Ishikawa (cell line): ENCODE results near the gene PSMG4.

Experiments used
- CEBPB ChIP-seq: IDR thresholded peaks from 2 replicates; pipeline ENCODE4 v1.6.1; 2012
- CREB1 ChIP-seq: IDR thresholded peaks from 2 replicates; pipeline ENCODE4 v1.6.1; 2012; ENCODE audit warnings: low read depth
- EGR1 ChIP-seq: IDR thresholded peaks from 2 replicates; pipeline ENCODE4 v1.6.1; 2012
- EP300 ChIP-seq: IDR thresholded peaks from 2 replicates; pipeline ENCODE4 v1.6.1; 2012; ENCODE audit warnings: borderline replicate concordance
- FOXM1 ChIP-seq: IDR thresholded peaks from 2 replicates; pipeline ENCODE4 v1.6.1; 2012; ENCODE audit warnings: low read depth, borderline replicate concordance
- NFIC ChIP-seq: IDR thresholded peaks from 2 replicates; pipeline ENCODE4 v1.6.1; 2012
- RAD21 ChIP-seq: IDR thresholded peaks from 2 replicates; pipeline ENCODE4 v1.6.1; 2012; ENCODE audit warnings: low read depth
- TAF1 ChIP-seq: IDR thresholded peaks from 2 replicates; pipeline ENCODE4 v1.6.1; 2012; ENCODE audit warnings: low read depth, mild to moderate bottlenecking
- TCF12 ChIP-seq: IDR thresholded peaks from 2 replicates; pipeline ENCODE4 v1.6.1; 2012; ENCODE audit warnings: low read depth
- TEAD4 ChIP-seq: IDR thresholded peaks from 2 replicates; pipeline ENCODE4 v1.6.1; 2012
- YY1 ChIP-seq: IDR thresholded peaks from 2 replicates; pipeline ENCODE4 v1.6.1; 2012; ENCODE audit warnings: low read depth
- ZBTB7A ChIP-seq: IDR thresholded peaks from 2 replicates; pipeline ENCODE4 v1.6.1; 2012; ENCODE audit warnings: low read depth
- TF ChIP-seq, protein P1 (sequence below): IDR thresholded peaks from 2 replicates; pipeline ENCODE4 v1.6.1; 2012; ENCODE audit warnings: low read depth, mild to moderate bottlenecking
- TF ChIP-seq, protein P2 (sequence below): IDR thresholded peaks from 2 replicates; pipeline ENCODE4 v1.6.1; 2012
- TF ChIP-seq, protein P3 (sequence below): IDR thresholded peaks from 2 replicates; pipeline ENCODE4 v1.6.1; 2012

The PSMG4 gene

DNA sequence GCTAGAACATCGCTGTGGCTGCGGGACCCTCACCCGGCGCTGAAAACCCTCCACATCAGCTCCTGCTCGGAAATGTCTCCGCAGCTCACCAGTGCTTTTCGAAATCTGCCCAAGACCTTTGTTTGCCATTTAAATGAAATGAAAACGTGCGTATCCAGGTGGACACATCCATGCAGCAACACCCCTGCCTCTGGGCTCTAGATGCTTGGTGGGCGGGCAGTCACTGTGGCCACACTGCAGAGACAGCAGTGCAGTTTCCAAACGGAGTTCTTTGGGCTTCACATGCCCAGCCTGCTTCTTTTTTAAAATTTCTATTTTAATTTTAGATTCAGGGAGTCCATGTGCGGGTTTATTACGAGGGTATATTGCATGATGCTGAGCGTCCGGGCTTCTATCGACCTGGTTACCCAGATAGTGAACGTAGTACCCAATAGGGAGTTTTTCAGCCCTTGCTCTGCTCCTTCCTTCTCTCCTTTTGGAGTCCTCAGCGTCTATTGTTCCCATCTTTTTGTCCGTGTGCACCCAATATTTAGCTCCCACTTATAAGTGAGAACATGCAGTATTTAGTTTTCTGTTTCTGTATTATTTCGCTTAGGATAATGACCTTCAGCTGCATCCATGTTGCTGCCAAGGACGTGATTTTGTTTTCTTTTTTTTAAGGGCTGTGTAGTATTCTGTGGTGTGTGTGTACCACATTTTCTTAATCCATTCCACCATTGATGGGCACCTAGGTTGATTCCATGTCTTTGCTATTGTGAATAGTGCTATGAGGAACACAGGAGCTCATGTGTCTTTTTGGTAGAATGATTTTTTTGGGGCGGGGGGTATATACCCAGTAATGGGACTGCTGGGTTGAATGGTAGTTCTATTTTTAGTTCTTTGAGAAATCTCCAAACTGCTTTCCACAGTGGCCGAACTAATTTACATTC is 26.5 kb upstream of the PSMG4 start:
- no peak for TF ChIP-seq TAF1
- no peak for TF ChIP-seq ZBTB7A
- TF ChIP-seq EP300, result no peak
- no peak for TF ChIP-seq TEAD4

DNA sequence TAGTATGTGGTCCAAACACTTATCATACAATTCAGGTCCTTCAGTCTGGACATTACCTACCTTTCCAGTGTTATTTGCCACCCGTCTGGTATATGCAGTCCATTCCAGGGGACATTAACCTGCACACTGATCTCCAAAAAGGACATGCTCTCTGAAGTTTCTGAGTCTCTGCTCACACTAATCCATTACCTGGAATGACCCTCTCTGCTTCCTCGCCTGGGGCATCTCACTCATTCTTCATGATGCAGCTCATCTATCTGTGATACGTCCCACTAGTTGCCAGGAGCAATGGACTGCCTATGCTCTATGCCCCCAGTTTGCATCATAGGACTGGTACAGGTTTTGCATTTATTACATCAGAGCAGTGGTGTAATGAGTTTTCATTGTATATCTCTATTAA is 25.4 kb upstream of the PSMG4 start:
- TF ChIP-seq, protein P1, sequence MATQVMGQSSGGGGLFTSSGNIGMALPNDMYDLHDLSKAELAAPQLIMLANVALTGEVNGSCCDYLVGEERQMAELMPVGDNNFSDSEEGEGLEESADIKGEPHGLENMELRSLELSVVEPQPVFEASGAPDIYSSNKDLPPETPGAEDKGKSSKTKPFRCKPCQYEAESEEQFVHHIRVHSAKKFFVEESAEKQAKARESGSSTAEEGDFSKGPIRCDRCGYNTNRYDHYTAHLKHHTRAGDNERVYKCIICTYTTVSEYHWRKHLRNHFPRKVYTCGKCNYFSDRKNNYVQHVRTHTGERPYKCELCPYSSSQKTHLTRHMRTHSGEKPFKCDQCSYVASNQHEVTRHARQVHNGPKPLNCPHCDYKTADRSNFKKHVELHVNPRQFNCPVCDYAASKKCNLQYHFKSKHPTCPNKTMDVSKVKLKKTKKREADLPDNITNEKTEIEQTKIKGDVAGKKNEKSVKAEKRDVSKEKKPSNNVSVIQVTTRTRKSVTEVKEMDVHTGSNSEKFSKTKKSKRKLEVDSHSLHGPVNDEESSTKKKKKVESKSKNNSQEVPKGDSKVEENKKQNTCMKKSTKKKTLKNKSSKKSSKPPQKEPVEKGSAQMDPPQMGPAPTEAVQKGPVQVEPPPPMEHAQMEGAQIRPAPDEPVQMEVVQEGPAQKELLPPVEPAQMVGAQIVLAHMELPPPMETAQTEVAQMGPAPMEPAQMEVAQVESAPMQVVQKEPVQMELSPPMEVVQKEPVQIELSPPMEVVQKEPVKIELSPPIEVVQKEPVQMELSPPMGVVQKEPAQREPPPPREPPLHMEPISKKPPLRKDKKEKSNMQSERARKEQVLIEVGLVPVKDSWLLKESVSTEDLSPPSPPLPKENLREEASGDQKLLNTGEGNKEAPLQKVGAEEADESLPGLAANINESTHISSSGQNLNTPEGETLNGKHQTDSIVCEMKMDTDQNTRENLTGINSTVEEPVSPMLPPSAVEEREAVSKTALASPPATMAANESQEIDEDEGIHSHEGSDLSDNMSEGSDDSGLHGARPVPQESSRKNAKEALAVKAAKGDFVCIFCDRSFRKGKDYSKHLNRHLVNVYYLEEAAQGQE, result no peak
- TF ChIP-seq EP300 (no peak), NFIC (no peak), FOXM1 (no peak), TAF1 (no peak), CREB1 (no peak), TEAD4 (no peak), RAD21 (no peak), CEBPB (no peak), TCF12 (no peak), YY1 (no peak), EGR1 (no peak), ZBTB7A (no peak)
- TF ChIP-seq, protein P2, sequence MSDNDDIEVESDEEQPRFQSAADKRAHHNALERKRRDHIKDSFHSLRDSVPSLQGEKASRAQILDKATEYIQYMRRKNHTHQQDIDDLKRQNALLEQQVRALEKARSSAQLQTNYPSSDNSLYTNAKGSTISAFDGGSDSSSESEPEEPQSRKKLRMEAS, result no peak
- TF ChIP-seq, protein P3, sequence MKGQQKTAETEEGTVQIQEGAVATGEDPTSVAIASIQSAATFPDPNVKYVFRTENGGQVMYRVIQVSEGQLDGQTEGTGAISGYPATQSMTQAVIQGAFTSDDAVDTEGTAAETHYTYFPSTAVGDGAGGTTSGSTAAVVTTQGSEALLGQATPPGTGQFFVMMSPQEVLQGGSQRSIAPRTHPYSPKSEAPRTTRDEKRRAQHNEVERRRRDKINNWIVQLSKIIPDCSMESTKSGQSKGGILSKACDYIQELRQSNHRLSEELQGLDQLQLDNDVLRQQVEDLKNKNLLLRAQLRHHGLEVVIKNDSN, result no peak

DNA sequence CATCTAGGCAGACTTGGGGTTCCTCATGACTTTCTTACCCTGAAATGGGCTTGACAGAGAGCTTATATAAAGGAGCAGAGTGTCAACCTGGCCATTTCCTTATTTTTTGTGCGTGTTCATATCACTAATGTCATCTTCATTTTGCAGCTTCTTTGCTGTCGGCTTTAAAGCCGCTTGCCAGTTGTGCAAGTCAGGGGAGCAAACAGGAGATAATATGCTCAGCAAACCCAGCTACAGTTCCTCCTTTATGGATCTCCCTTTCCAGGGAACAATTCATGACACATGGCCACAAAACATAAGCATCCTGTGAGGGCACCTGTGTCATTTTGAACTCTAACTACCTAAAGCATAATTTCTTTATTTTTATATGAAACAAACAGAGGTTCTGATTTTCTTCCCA is 24.8 kb upstream of the PSMG4 start:
- TF ChIP-seq, protein P2, result no peak
- TF ChIP-seq CREB1 (no peak), NFIC (no peak), YY1 (no peak), TAF1 (no peak), FOXM1 (no peak), TEAD4 (no peak)
- TF ChIP-seq, protein P3, result no peak
- TF ChIP-seq, protein P1, result no peak

DNA sequence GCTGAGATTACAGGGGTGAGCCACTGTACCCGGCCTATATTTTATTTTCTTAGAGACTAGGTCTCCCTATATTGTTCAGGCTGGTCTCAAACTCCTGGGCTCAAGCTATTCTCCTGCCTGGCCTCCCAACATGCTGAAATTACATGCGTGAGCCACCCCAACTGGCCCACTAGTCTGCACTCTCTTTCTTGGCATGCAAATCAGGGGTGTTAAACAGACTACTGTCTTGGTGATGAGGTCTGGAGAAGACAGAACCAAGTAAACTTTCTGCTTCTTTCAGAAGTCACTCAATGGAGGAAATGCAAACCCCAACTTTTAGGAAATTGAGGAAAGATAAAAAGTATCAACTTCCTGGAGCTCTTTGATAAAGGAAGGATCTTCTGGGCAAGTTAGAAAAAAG is 23.3 kb upstream of the PSMG4 start:
- no peak for TF ChIP-seq EGR1

DNA sequence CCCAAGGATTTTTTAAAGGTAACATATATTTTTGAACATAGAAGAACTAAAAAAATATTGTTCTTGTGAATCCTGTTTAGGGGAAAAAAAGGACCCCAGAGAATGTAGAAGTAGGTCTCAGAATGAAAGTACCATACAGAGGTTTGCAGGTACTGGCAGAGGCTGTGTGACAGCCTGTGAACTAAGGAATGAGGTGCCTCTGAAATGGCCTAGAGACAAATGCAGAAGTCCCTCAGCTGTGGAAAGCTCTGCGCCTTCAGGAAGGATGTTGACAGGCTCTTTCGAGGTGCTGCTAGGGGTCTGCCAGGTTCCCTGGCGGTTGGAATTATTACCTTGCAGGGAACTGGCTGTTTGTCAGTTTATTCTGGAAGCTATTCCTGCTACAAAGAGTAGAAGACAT is 22.7 kb upstream of the PSMG4 start:
- TF ChIP-seq CREB1 (no peak), TEAD4 (no peak), EGR1 (no peak), YY1 (no peak), CEBPB (no peak), ZBTB7A (no peak), EP300 (no peak), FOXM1 (no peak)
- TF ChIP-seq, protein P1, result no peak
- TF ChIP-seq, protein P2, result no peak
- TF ChIP-seq, protein P3, result no peak
